Measurements from ENCODE around the gene LMF1.

Gene LMF1

GRCh38 chr16:1002399-1003166 is 31.8 kb upstream of the LMF1 start:
- DNase-seq (ENCODE audit: low read depth in 2 of 2): peak; percentile 72 to 84

- no peak for DNase-seq (ENCODE audit: low read depth in 2 of 2)
Observed at GRCh38 chr16:1001096-1001495, 30.3 kb upstream of the LMF1 start.

DNA sequence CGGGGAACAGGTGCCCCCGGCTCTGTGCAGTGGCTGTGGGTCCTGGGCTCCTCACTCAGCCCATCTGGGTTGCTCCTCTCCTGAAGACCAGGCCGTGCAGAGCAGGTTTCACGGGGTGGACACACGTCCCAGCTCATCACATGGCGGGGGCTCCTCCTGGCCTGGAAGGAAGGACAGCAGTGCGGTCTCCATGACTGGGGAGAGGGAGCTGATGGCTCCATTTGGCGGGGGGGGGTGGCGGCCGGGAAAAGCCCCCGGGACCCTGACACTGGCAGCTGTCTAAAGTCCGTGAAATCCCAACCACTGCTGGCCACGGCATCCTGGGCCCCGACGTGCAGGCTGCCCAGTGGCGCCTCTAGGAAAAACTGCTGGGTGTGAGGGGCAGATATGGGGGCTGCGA is 29.8 kb upstream of the LMF1 start:
- DNase-seq (ENCODE audit: low read depth in 2 of 2): no peak

DNA sequence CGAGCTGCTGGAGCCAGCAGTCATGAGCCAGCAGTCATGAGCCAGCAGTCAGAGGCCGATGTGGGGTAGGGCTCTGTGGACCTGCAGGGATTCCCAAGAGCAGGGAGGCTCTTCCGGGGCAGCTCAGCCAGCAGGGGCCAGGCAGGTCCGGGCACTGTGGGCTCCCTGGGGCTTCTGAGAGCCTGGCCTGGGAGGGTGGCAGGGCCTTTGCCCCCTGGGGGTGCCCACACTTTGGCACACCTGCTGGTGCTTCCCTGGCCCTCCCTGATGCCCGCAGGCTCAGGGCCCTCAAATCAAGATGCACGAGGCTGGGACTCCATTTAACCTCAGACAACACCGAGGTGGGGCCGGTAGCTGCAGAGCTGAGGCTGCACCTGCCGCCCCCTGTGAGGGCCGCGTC is 28.9 kb upstream of the LMF1 start:
- DNase-seq (ENCODE audit: low read depth in 2 of 2): no peak

GRCh38 chr16:998615-999014 is 27.8 kb upstream of the LMF1 start:
- DNase-seq (ENCODE audit: low read depth in 2 of 2): no peak

- no peak for DNase-seq (ENCODE audit: low read depth in 2 of 2)
Observed at GRCh38 chr16:998211-998610, 27.4 kb upstream of the LMF1 start.

- peak in 1 of 2 donors; percentile 43 for DNase-seq (ENCODE audit: low read depth in 2 of 2)
Observed at GRCh38 chr16:997440-998051, 26.8 kb upstream of the LMF1 start.

DNA sequence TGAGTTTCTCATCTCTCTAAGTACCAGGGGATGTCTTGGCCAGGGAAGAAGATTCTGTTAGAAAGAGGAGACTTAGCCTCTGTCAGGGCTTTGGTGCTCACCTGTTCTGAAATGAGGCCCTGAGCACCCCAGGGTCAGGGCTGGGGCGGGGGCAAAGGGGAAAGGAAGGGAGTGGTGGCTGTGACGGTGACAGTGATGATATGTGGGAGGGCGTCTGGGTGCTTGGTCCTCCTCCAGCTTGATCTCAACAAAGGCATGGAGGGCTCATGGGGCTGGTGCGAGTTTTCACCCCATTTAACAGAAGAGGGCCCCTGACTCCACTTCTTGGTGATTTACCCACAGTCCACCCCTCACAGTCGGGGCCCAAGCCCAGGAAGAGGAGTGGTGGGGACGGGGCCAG is 25.9 kb upstream of the LMF1 start:
- no peak for DNase-seq (ENCODE audit: low read depth in 2 of 2)

GRCh38 chr16:995783-996182 is 25.0 kb upstream of the LMF1 start:
- DNase-seq (ENCODE audit: low read depth in 2 of 2): no peak

DNA sequence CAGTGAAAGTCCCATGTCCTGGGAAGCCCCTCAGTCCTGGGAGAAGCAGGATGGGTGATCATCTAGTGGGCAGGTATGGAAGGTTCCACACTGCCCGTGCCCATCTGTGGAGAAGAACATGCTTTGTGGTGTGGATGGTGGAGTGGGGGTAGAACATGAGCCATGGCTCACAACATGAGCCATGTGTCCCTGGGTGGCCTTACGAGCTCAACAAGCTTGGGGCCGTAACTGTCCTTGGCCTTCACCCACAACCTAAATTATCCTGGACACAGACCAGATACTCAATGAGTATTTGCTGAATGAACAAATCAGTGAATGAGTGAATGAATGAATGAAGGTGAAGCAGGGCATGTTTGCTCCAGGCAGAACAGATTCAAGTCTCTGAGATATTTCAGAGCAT is 24.3 kb upstream of the LMF1 start:
- no peak for DNase-seq (ENCODE audit: low read depth in 2 of 2)

DNA sequence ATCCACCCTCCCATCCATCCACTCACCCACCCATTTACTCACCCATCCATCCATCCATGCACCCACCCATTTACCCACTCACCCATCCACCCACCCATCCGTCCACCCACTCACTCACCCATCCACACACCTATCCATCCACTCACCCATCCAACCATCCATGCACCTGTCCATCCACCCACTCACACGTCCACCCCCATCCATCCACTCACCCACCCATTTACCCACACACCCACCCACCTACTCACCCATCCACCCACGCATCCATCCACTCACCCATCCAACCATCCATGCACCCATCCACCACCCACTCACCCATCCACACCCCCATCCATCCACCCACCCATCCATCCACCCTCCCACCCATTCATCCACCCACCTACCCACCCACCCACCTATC is 22.9 kb upstream of the LMF1 start:
- DNase-seq (ENCODE audit: low read depth in 2 of 2): no peak

- no peak for DNase-seq (ENCODE audit: low read depth in 2 of 2)
Observed at GRCh38 chr16:991773-992172, 21.0 kb upstream of the LMF1 start.

DNA sequence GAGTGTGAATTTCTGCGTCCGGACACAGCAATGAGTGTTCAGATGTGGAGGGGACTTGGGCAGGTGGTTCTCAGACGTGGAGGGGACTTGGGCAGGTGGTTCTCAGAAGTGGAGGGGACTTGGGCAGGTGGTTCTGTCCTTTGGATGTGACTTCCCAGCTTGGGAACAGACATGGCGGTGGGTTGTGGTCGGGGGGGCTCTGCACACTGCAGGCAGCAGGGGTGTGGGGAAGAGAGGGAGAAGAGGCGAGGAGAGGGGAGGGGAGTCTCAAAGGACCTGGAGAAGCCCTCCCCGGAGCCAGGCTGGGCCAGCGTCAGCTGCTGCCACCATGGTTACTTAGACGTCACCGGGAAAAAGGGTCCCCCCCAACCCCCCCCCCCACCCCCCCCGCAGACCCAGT is 20.6 kb upstream of the LMF1 start:
- DNase-seq (ENCODE audit: low read depth in 2 of 2): no peak

DNA sequence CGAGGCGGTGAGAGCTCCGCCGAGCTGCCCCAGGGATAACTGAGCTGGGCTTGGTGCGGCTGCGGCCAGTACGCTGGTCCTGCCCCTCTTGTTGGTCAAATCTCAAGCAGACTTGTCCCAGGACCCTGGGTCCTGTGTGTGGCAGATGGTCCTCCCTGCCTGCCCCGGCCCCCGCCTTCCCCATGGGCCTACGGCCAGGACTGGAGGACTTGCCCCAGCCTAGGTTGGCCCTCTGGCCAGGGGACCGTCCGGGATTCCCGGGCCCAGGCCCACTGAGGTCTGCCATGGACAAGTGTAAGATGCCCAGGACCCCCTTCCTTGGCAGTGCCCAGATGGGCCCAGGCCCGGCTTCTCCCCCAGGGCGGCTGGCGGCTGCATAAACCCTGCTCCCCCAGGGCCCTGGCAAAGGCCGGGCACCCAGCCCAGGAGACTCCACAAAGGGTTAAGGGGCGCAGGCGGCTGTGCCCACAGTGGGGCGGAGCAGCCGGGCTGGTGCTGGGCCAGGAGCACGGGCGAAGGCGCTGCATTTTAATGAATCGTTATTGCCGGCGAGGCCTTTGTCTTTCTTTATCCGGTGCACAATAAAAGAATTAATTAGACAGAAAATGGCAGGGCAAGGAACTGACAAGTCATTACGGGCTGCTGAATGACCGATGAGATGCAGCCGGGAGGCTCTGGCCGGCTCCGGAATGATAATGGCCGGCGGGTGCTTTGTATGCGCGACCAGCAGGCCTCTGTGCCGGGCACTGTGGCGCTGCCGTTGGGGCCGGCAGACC is 19.9 kb upstream of the LMF1 start:
- DNase-seq (ENCODE audit: low read depth in 2 of 2): no peak

- no peak for DNase-seq (ENCODE audit: low read depth in 2 of 2)
Observed at GRCh38 chr16:989354-989814, 18.6 kb upstream of the LMF1 start.

DNA sequence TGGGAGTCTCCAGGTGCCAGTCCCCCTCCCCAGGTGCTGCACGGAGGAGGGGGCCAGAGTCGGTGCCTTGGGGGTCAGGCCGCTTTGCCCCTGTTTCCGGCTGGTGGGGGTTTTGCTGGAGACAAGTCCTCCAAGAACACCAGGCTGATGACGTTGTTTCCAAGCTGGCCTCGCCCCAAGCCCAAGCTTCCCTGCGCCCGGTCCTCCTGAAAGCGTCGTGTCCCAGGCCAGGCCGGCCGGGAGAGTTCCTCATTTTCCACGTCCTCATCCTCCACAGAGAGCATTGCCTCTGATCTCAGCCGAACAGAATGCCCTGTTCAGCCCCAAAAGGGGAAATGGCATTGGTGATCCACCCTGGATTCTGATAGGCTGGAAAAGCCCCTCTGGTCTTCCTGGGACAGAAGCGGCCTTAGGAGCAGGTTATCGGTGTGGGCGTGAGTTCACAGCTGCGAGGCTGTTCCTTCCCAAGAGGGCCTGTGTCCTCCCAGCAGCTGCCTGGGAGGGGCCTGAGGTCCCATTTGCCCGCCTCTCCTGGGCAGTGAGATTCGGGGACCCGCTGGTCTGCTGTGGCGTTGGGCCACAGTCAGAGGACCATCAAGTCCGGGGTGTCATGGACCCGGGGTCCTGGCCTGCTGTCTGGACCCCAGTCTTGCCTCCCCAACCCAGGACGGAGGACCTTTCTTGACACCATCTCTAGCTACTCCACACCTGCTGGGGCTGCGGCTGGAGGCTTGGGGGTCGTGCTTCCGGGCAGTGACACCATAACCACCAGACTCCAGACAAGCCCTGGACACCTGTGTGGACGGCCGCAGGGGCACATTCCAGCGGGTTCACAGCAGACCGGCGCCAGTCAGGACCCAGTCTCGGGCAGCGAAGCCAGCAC is 17.9 kb upstream of the LMF1 start:
- no peak for DNase-seq (ENCODE audit: low read depth in 2 of 2)

- no peak for DNase-seq (ENCODE audit: low read depth in 2 of 2)
Observed at GRCh38 chr16:987906-988305, 17.1 kb upstream of the LMF1 start.

DNA sequence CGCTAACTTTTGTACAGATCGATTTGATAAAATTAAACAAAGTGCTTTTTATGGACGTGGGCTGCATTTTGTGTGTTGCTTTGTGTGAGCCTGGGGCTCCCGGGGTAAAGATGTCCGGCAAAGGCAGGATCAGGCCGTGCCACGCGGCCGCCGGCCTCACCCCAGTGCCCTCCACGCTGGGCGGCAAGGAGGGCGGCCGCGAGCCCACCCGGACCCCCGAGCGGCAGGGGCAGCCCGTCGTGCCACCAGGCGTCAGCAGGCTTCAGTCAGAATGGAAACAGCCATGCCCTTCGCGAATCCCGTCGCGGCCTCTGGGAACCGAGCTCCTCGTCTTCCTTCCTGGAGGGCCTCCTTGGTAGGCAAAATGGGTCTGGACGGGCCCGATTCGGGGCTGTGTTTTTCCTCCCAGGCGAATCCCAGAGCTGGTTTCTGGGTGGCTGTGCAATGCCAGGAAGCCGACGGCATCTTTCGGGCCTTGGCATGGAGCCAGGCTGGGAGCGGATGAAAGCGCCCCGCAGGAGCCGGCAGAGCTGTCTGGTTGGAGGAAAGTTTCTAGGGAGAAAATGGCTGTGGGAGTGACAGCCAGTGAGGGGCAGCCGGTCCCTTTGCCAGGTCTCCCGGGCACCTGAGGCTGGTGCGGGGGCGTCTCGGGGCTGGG is 16.3 kb upstream of the LMF1 start:
- DNase-seq (ENCODE audit: low read depth in 2 of 2): no peak

DNA sequence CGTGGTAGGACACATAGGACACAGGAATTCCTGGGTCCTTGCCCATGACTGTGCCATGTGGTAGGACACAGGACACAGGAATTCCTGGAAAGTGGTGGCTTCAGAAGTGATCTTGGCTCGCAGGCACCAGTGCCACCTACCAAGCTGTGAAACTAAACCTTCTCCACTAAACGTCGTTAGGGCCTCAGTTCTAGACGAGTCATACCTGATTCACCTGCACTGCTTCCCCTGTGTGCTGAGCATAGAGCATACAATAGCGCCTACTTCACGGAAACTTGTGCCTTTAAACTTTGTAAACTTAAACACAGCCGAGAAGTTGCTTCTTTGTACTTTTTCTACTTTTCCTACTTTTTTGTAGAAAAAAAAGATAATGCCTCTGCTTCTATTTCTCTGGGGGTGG is 15.6 kb upstream of the LMF1 start:
- no peak for DNase-seq (ENCODE audit: low read depth in 2 of 2)

- no peak for DNase-seq (ENCODE audit: low read depth in 2 of 2)
Observed at GRCh38 chr16:985646-986400, 15.0 kb upstream of the LMF1 start.

Data from stimulated activated CD4-positive, alpha-beta T cell treated with anti-CD3 and anti-CD28 coated beads, Interleukin-15, amount 100 ng/mL, for 48 hours (primary cell).